Activated T-cell treated with anti-CD3 and anti-CD28 coated beads, Interleukin-2, amount 50 U/mL, for 4 hours (primary cell): ENCODE results near the gene TMEM239. TPM values are rescaled to one million over a fixed set of nuclear protein-coding genes. Genes with fewer than 3 reads are reported as not detected.
"Not testable (repeated sequence)": the region's sequence is repeated elsewhere in the genome, so short reads cannot be mapped to it uniquely, and the experiment has no call there.

ENCODE experiments used
- ATAC-seq, 2 donors: fragments of 200-7000 bp; cut with Tn5 transposase; one replicate each; pipeline ENCODE4 v1.10.0; 2021
- DNase-seq: peaks from one replicate; pipeline ENCODE4 v3.0.0-alpha.2; 2020
- H3K27me3 Mint-ChIP-seq: one replicate; pipeline ENCODE4 v1.8.0; 2021; ENCODE audit warnings: low read depth, mixed read lengths
- H3K36me3 Mint-ChIP-seq: one replicate; pipeline ENCODE4 v1.8.0; 2022; ENCODE audit warnings: mixed read lengths; ENCODE audit not compliant: insufficient read depth
- H3K4me1 Mint-ChIP-seq: one replicate; pipeline ENCODE4 v1.8.0; 2021; ENCODE audit warnings: low read depth, mixed read lengths
- H3K4me3 Mint-ChIP-seq: one replicate; pipeline ENCODE4 v1.8.0; 2021; ENCODE audit warnings: mild to moderate bottlenecking, moderate library complexity, mixed read lengths
- H3K9me3 Mint-ChIP-seq: one replicate; pipeline ENCODE4 v1.8.0; 2021; ENCODE audit warnings: mixed read lengths
- total RNA-seq, 3 donors: library from RNA; stranded (reverse); gene quantifications; one replicate each; pipeline ENCODE4 v1.2.1, GENCODE V29; 2021

Gene TMEM239
- total RNA-seq, 3 donors from 2014 or later: not detected

GRCh38 chr20:2825761-2826160, 9.6 kb downstream of the TMEM239 start:
- DNase-seq (no peak), ATAC-seq (peak in 1 of 2 donors; percentile 44)
- H3K4me3 Mint-ChIP-seq: no peak overlapping the region
- H3K4me1 Mint-ChIP-seq: peaks cover 21% of the 10 kb centered on the region
- peaks cover 23% of the 10 kb centered on the region for H3K27me3 Mint-ChIP-seq
- no peaks in the 10 kb centered on the region for H3K9me3 Mint-ChIP-seq
- H3K36me3 Mint-ChIP-seq: no peaks in the 10 kb centered on the region

- no peak overlapping the region for H3K4me3 Mint-ChIP-seq
- no peaks in the 10 kb centered on the region for H3K9me3 Mint-ChIP-seq
- no peak for DNase-seq
- ATAC-seq: no peak
- H3K27me3 Mint-ChIP-seq: peaks cover 19% of the 10 kb centered on the region
- no peaks in the 10 kb centered on the region for H3K36me3 Mint-ChIP-seq
- H3K4me1 Mint-ChIP-seq: peaks cover 19% of the 10 kb centered on the region
These were observed 10.5 kb downstream of the TMEM239 start for GRCh38 chr20:2826655-2827054.

- peaks cover 3% of the 10 kb centered on the region for H3K36me3 Mint-ChIP-seq
- no peak for DNase-seq
- peaks cover 21% of the 10 kb centered on the region for H3K4me1 Mint-ChIP-seq
- peaks cover 17% of the 10 kb centered on the region for H3K27me3 Mint-ChIP-seq
- no peak for ATAC-seq
- H3K4me3 Mint-ChIP-seq: no peak overlapping the region
- H3K9me3 Mint-ChIP-seq: no peaks in the 10 kb centered on the region
These were observed 13.2 kb downstream of the TMEM239 start for GRCh38 chr20:2829376-2829775.

- not testable (repeated sequence) for H3K4me3 Mint-ChIP-seq, H3K36me3 Mint-ChIP-seq, ATAC-seq, DNase-seq, H3K9me3 Mint-ChIP-seq
- Mint-ChIP-seq H3K4me1 (peaks cover 15% of the 10 kb centered on the region), H3K27me3 (peaks cover 13% of the 10 kb centered on the region)
These were observed 15.0 kb downstream of the TMEM239 start for GRCh38 chr20:2831206-2831605.

- no peaks in the 10 kb centered on the region for H3K9me3 Mint-ChIP-seq
- DNase-seq: no peak
- no peak for ATAC-seq
- peaks cover 3% of the 10 kb centered on the region for H3K27me3 Mint-ChIP-seq
- H3K4me1 Mint-ChIP-seq: peaks cover 10% of the 10 kb centered on the region
- peaks cover 11% of the 10 kb centered on the region for H3K36me3 Mint-ChIP-seq
- no peak overlapping the region for H3K4me3 Mint-ChIP-seq
These were observed 17.6 kb downstream of the TMEM239 start for GRCh38 chr20:2833761-2834160.

- Mint-ChIP-seq H3K27me3 (no peaks in the 10 kb centered on the region), H3K4me3 (no peak overlapping the region), H3K9me3 (no peaks in the 10 kb centered on the region), H3K4me1 (peaks cover 16% of the 10 kb centered on the region), H3K36me3 (peaks cover 14% of the 10 kb centered on the region)
- no peak for DNase-seq
- ATAC-seq: no peak
These were observed 18.4 kb downstream of the TMEM239 start for GRCh38 chr20:2834401-2835110.

- Mint-ChIP-seq H3K4me3 (no peak overlapping the region), H3K36me3 (peaks cover 14% of the 10 kb centered on the region), H3K27me3 (no peaks in the 10 kb centered on the region), H3K9me3 (no peaks in the 10 kb centered on the region), H3K4me1 (peaks cover 18% of the 10 kb centered on the region)
- ATAC-seq (no peak), DNase-seq (no peak)
These were observed 19.2 kb downstream of the TMEM239 start for GRCh38 chr20:2835331-2835796.

GRCh38 chr20:2836035-2836434, 19.9 kb downstream of the TMEM239 start:
- Mint-ChIP-seq H3K27me3 (no peaks in the 10 kb centered on the region), H3K36me3 (peaks cover 14% of the 10 kb centered on the region), H3K4me3 (no peak overlapping the region), H3K9me3 (no peaks in the 10 kb centered on the region), H3K4me1 (peaks cover 18% of the 10 kb centered on the region)
- ATAC-seq (no peak), DNase-seq (no peak)

GRCh38 chr20:2837221-2837960, 21.2 kb downstream of the TMEM239 start:
- Mint-ChIP-seq H3K4me3 (no peak overlapping the region), H3K4me1 (peaks cover 14% of the 10 kb centered on the region), H3K27me3 (no peaks in the 10 kb centered on the region), H3K9me3 (no peaks in the 10 kb centered on the region), H3K36me3 (peaks cover 14% of the 10 kb centered on the region)
- DNase-seq (no peak), ATAC-seq (no peak)

- ATAC-seq: no peak
- Mint-ChIP-seq H3K4me3 (peak overlapping the region; percentile 16), H3K4me1 (peaks cover 15% of the 10 kb centered on the region), H3K36me3 (peaks cover 14% of the 10 kb centered on the region), H3K9me3 (no peaks in the 10 kb centered on the region), H3K27me3 (no peaks in the 10 kb centered on the region)
- DNase-seq: no peak
These were observed 22.1 kb downstream of the TMEM239 start for GRCh38 chr20:2838170-2838797.

- ATAC-seq (no peak), DNase-seq (no peak)
- Mint-ChIP-seq H3K4me3 (peak overlapping the region; percentile 82), H3K9me3 (no peaks in the 10 kb centered on the region), H3K36me3 (peaks cover 14% of the 10 kb centered on the region), H3K27me3 (no peaks in the 10 kb centered on the region), H3K4me1 (peaks cover 21% of the 10 kb centered on the region)
These were observed 22.9 kb downstream of the TMEM239 start for GRCh38 chr20:2838847-2839671.

- Mint-ChIP-seq H3K9me3 (no peaks in the 10 kb centered on the region), H3K4me3 (peak overlapping the region; percentile 82), H3K36me3 (peaks cover 12% of the 10 kb centered on the region), H3K4me1 (peaks cover 27% of the 10 kb centered on the region), H3K27me3 (no peaks in the 10 kb centered on the region)
- DNase-seq: no peak
- ATAC-seq: no peak
These were observed 23.6 kb downstream of the TMEM239 start for GRCh38 chr20:2839732-2840137.

- DNase-seq (peak; percentile 85), ATAC-seq (peak; percentile 98)
- no peaks in the 10 kb centered on the region for H3K9me3 Mint-ChIP-seq
These were observed 24.2 kb downstream of the TMEM239 start, which contains the start of the genes PCED1A and VPS16 for GRCh38 chr20:2840138-2840966. Gene PCED1A (minus strand): TSS chr20:2840655. CDS start chr20:2839912, 743 bp downstream. Gene VPS16 (plus strand): TSS chr20:2840745. CDS start chr20:2840775, 30 bp downstream.

More at GRCh38 chr20:2840138-2840966, 24.2 kb downstream of the TMEM239 start, which contains the start of the genes PCED1A and VPS16:
- Mint-ChIP-seq H3K4me3 (peak within 1 kb of the TSS; percentile 82), H3K36me3 (peaks cover 12% of the 10 kb centered on the region), H3K27me3 (no peaks in the 10 kb centered on the region), H3K4me1 (peaks cover 31% of the 10 kb centered on the region)
